OCI-LY7 (cell line): ENCODE measurements around the gene HRH2. TPM values are rescaled to one million over a fixed set of nuclear protein-coding genes. Genes with fewer than 3 reads are reported as not detected.

Experiments
- BruUV-seq: library from RNA; stranded (reverse); fragments of 400-500 nt; replicated peaks from 2 replicates; lab custom pipeline; 2021; lab: Mats Ljungman, UMichigan
- CTCF ChIA-PET: fragments of 300-600 bp; sonication (Branson Sonifier 250); formaldehyde crosslinking; loops from one replicate; lab custom pipeline; 2022; ENCODE audit warnings: antibody characterized with exemption; ENCODE audit not compliant: unreplicated experiment; lab: Charles Lee
- POLR2A ChIA-PET: fragments of 300-600 bp; sonication (Branson Sonifier 250); formaldehyde crosslinking; loops from one replicate; lab custom pipeline; 2022; ENCODE audit warnings: antibody characterized with exemption; lab: Charles Lee
- DNase-seq: peaks from one replicate; pipeline ENCODE4 v3.0.0-alpha.2; 2015; ENCODE audit warnings: low spot score
- H2AFZ ChIP-seq: fragments of 200-600 bp; sonication (generic), shearing (Covaris generic); 2 replicates; pipeline ENCODE4 v1.6.1; 2014; ENCODE audit warnings: mild to moderate bottlenecking, antibody characterized with exemption, low read length, moderate library complexity
- H3K27ac ChIP-seq: fragments of 200-600 bp; sonication (generic); 2 replicates; pipeline ENCODE4 v1.5.1; 2014; ENCODE audit warnings: mixed run types, low read depth, mild to moderate bottlenecking, moderate library complexity, low read length, inconsistent platforms; ENCODE audit not compliant: poor library complexity, severe bottlenecking
- H3K36me3 ChIP-seq: fragments of 200-600 bp; sonication (generic); 2 replicates; pipeline ENCODE4 v1.6.1; 2014; ENCODE audit warnings: mild to moderate bottlenecking, antibody characterized with exemption, low read length, moderate library complexity, mixed read lengths; ENCODE audit not compliant: insufficient read depth
- H3K4me1 ChIP-seq: fragments of 200-600 bp; sonication (generic); 2 replicates; pipeline ENCODE4 v1.5.1; 2014; ENCODE audit warnings: mild to moderate bottlenecking, low read length; ENCODE audit not compliant: insufficient read depth, poor library complexity, severe bottlenecking
- H3K4me2 ChIP-seq: fragments of 200-600 bp; sonication (generic); 2 replicates; pipeline ENCODE4 v1.6.1; 2014; ENCODE audit warnings: mild to moderate bottlenecking, low read length
- H3K4me3 ChIP-seq: fragments of 200-600 bp; sonication (generic); 2 replicates; pipeline ENCODE4 v1.5.1; 2014; ENCODE audit warnings: mild to moderate bottlenecking, low read depth, low read length; ENCODE audit not compliant: poor library complexity, severe bottlenecking
- H3K79me2 ChIP-seq: fragments of 200-600 bp; sonication (generic); 2 replicates; pipeline ENCODE4 v1.6.1; 2016; ENCODE audit warnings: low read depth, mild to moderate bottlenecking, low read length, moderate library complexity, mixed read lengths; ENCODE audit not compliant: insufficient read depth
- H3K9me2 ChIP-seq: fragments of 200-600 bp; sonication (generic); 2 replicates; pipeline ENCODE4 v1.6.1; 2016; ENCODE audit warnings: mild to moderate bottlenecking, low read length, mixed read lengths; ENCODE audit not compliant: insufficient read depth
- H3K9me3 ChIP-seq: fragments of 200-600 bp; sonication (generic); 2 replicates; pipeline ENCODE4 v1.6.1; 2014; ENCODE audit warnings: mild to moderate bottlenecking, mixed run types, low read length, mixed read lengths
- H4K20me1 ChIP-seq: fragments of 200-600 bp; sonication (generic); 2 replicates; pipeline ENCODE4 v1.6.1; 2014; ENCODE audit warnings: mild to moderate bottlenecking, antibody characterized with exemption, low read length, moderate library complexity, mixed read lengths; ENCODE audit not compliant: insufficient read depth
- CTCF ChIP-seq: fragments of 200-600 bp; sonication (generic); conservative IDR thresholded peaks from 2 replicates; pipeline ENCODE4 v1.5.1; 2014; ENCODE audit warnings: mild to moderate bottlenecking, antibody characterized with exemption, low read length, moderate library complexity, mixed read lengths
- EZH2phosphoT487 ChIP-seq: fragments of 200-600 bp; sonication (generic); IDR thresholded peaks from 2 replicates; pipeline ENCODE4 v1.6.1; 2018; ENCODE audit warnings: low read depth, borderline replicate concordance, mild to moderate bottlenecking, mixed run types, antibody characterized with exemption, low read length, moderate library complexity, mixed read lengths
- intact Hi-C: fragments of 100-400 bp; cut with micrococcal nuclease; formaldehyde crosslinking; loops from one replicate; pipeline ENCODE4 v1.10.0; 2022; ENCODE audit not compliant: unreplicated experiment
- total RNA-seq, 2 experiments: library from RNA; depleted of rRNA in 1 of 2; stranded (reverse); fragments of >200 nt in 1 of 2; shearing (Covaris generic) in 1 of 2; gene quantifications; 2 replicates each; pipeline ENCODE4 v1.2.3, GENCODE V29; 2014 to 2022

Gene HRH2
- total RNA-seq, 2 experiments from 2014 or later: not detected

GRCh38 chr5:175680020-175680419 lies 22.1 kb downstream of the HRH2 start:
- H3K4me1 ChIP-seq: no peaks in the 10 kb centered on the region
- CTCF ChIA-PET: no interaction called here
- no peaks in the 10 kb centered on the region for H3K9me3 ChIP-seq
- H3K27ac ChIP-seq: no peak overlapping the region
- H3K9me2 ChIP-seq: no peaks in the 10 kb centered on the region
- H3K4me3 ChIP-seq: no peak overlapping the region
- H3K36me3 ChIP-seq: no peaks in the 10 kb centered on the region
- no peak overlapping the region for H3K4me2 ChIP-seq
- no peak overlapping the region for H2AFZ ChIP-seq
- no TSS peak for BruUV-seq
- intact Hi-C loops: no loop called here
- TF ChIP-seq EZH2phosphoT487 (no peak), CTCF (no peak)
- H4K20me1 ChIP-seq: no peaks in the 10 kb centered on the region
- no peak for DNase-seq
- POLR2A ChIA-PET: no interaction called here
- no peaks in the 10 kb centered on the region for H3K79me2 ChIP-seq

- Histone ChIP-seq H2AFZ (no peak overlapping the region), H3K4me3 (no peak overlapping the region), H3K36me3 (no peaks in the 10 kb centered on the region), H3K9me3 (no peaks in the 10 kb centered on the region), H3K4me1 (no peaks in the 10 kb centered on the region), H3K9me2 (no peaks in the 10 kb centered on the region), H3K27ac (no peak overlapping the region), H4K20me1 (no peaks in the 10 kb centered on the region), H3K4me2 (no peak overlapping the region), H3K79me2 (no peaks in the 10 kb centered on the region)
- CTCF ChIA-PET: no interaction called here
- DNase-seq: no peak
- POLR2A ChIA-PET: no interaction called here
- intact Hi-C loops: no loop called here
- BruUV-seq: no TSS peak
- TF ChIP-seq EZH2phosphoT487 (no peak), CTCF (no peak)
Observed at GRCh38 chr5:175680463-175680862, 22.6 kb downstream of the HRH2 start.

GRCh38 chr5:175681045-175681967 lies 23.4 kb downstream of the HRH2 start:
- Histone ChIP-seq H3K4me1 (no peaks in the 10 kb centered on the region), H3K4me2 (no peak overlapping the region), H3K9me3 (no peaks in the 10 kb centered on the region), H3K79me2 (no peaks in the 10 kb centered on the region), H3K27ac (no peak overlapping the region), H3K9me2 (no peaks in the 10 kb centered on the region), H4K20me1 (no peaks in the 10 kb centered on the region), H3K4me3 (no peak overlapping the region), H3K36me3 (no peaks in the 10 kb centered on the region), H2AFZ (no peak overlapping the region)
- TF ChIP-seq EZH2phosphoT487 (no peak), CTCF (no peak)
- CTCF ChIA-PET: no interaction called here
- POLR2A ChIA-PET: no interaction called here
- intact Hi-C loops: no loop called here
- DNase-seq: no peak
- no TSS peak for BruUV-seq
